ENCODE results near the gene MEDAG.

- TF ChIP-seq CTCF (conservative IDR thresholded peaks at IDR 0.05; ENCODE audit: low read length) = no peak
- no peak for TF ChIP-seq EZH2phosphoT487 (IDR thresholded peaks at IDR 0.05; ENCODE audit: borderline replicate concordance, low read depth, low read length)
These were observed 44.1 kb upstream of the MEDAG start for GRCh38 chr13:30861836-30862467.
